ENCODE results near the gene EDN2. TPM values are rescaled to one million over a fixed set of nuclear protein-coding genes. Genes with fewer than 3 reads are reported as not detected.

Gene EDN2
- total and polyA plus RNA-seq, 4 donors, result 0.10 to 0.13 TPM; not detected in 2

DNA sequence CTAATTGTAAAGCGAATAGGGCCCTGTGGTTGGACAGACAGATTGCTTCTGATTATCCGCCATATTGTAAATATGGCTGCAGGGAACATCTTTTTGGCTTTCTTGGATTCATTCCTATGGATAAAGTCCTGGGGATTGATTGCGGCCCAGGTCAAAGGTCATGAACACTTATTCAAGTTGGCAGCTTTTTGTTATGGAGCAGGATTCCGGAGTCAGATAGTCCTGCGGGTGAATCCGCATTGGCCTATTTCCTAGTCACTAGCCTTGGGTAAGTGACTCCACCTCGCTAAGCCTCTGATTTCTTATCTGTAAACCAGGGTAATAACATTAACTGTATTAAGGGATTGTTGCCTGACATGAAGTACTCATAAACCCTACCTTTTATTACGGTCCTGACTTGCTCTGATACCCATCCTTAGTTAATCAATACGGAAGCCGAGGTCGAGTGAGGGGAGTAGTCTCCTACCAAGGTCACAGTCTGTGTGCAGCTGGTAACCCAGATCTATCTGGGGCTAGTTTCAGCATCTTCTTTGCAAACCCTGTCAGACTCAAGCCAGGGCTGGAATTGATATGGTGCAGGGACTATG is 31.7 kb downstream of the EDN2 start:
- WGBS, result 80% methylated on average over 11 of the region's 11 CpGs

GRCh38 chr1:41450747-41451285 is 33.7 kb downstream of the EDN2 start:
- TF ChIP-seq, protein P1, sequence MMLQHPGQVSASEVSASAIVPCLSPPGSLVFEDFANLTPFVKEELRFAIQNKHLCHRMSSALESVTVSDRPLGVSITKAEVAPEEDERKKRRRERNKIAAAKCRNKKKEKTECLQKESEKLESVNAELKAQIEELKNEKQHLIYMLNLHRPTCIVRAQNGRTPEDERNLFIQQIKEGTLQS (IDR thresholded peaks at IDR 0.05), result no peak
- TF ChIP-seq FOXA1 (IDR thresholded peaks at IDR 0.05) (no peak), FOXA2 (IDR thresholded peaks at IDR 0.05) (no peak), SP1 (IDR thresholded peaks at IDR 0.05) (no peak), YY1 (IDR thresholded peaks at IDR 0.05) (no peak), GABPA (IDR thresholded peaks at IDR 0.05 in 1 of 2, conservative IDR thresholded peaks at IDR 0.05 in 1 of 2) (no peak), TAF1 (conservative IDR thresholded peaks at IDR 0.05) (no peak), HNF4G (IDR thresholded peaks at IDR 0.05) (no peak), JUND (IDR thresholded peaks at IDR 0.05) (no peak)
- TF ChIP-seq, protein P2, sequence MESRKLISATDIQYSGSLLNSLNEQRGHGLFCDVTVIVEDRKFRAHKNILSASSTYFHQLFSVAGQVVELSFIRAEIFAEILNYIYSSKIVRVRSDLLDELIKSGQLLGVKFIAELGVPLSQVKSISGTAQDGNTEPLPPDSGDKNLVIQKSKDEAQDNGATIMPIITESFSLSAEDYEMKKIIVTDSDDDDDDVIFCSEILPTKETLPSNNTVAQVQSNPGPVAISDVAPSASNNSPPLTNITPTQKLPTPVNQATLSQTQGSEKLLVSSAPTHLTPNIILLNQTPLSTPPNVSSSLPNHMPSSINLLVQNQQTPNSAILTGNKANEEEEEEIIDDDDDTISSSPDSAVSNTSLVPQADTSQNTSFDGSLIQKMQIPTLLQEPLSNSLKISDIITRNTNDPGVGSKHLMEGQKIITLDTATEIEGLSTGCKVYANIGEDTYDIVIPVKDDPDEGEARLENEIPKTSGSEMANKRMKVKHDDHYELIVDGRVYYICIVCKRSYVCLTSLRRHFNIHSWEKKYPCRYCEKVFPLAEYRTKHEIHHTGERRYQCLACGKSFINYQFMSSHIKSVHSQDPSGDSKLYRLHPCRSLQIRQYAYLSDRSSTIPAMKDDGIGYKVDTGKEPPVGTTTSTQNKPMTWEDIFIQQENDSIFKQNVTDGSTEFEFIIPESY (IDR thresholded peaks at IDR 0.05), result no peak
- 65% methylated on average over 9 of the region's 9 CpGs for WGBS
- Histone ChIP-seq H3K9me3 (ENCODE audit: control insufficient read depth in 4 of 4, low read length in 3 of 4) (no peaks in the 10 kb centered on the region), H3K4me3 (ENCODE audit: low read depth in 1 of 3, low read length in 3 of 3) (no peak overlapping the region), H3K4me1 (ENCODE audit: control insufficient read depth in 4 of 4, insufficient read depth in 4 of 4, low read length in 3 of 4) (no peaks in the 10 kb centered on the region), H3K36me3 (ENCODE audit: control insufficient read depth in 4 of 4, insufficient read depth in 3 of 4, low read depth in 1 of 4, low read length in 3 of 4) (no peaks in the 10 kb centered on the region), H3K27me3 (ENCODE audit: control insufficient read depth in 4 of 4, insufficient read depth in 4 of 4, low read length in 3 of 4) (no peaks in the 10 kb centered on the region), H3K27ac (ENCODE audit: low read depth in 1 of 2, low read length in 2 of 2) (no peak overlapping the region), H3K9ac (ENCODE audit: low read depth in 1 of 2, low read length in 2 of 2) (no peak overlapping the region)
- DNase-seq (ENCODE audit: low spot score), result no peak

More for the DNA sequence above, 31.7 kb downstream of the EDN2 start:
- Histone ChIP-seq H3K9ac (ENCODE audit: low read depth in 1 of 2, low read length in 2 of 2) (no peak overlapping the region), H3K4me3 (ENCODE audit: low read depth in 1 of 3, low read length in 3 of 3) (no peak overlapping the region), H3K9me3 (ENCODE audit: control insufficient read depth in 4 of 4, low read length in 3 of 4) (no peaks in the 10 kb centered on the region), H3K27me3 (ENCODE audit: control insufficient read depth in 4 of 4, insufficient read depth in 4 of 4, low read length in 3 of 4) (no peaks in the 10 kb centered on the region), H3K4me1 (ENCODE audit: control insufficient read depth in 4 of 4, insufficient read depth in 4 of 4, low read length in 3 of 4) (no peaks in the 10 kb centered on the region), H3K36me3 (ENCODE audit: control insufficient read depth in 4 of 4, insufficient read depth in 3 of 4, low read depth in 1 of 4, low read length in 3 of 4) (no peaks in the 10 kb centered on the region), H3K27ac (ENCODE audit: low read depth in 1 of 2, low read length in 2 of 2) (no peak overlapping the region)
- no peak for TF ChIP-seq HNF4G (IDR thresholded peaks at IDR 0.05)
- TF ChIP-seq FOXA1 (IDR thresholded peaks at IDR 0.05), result no peak
- TF ChIP-seq, protein P2 (IDR thresholded peaks at IDR 0.05), result no peak
- TF ChIP-seq EGR1 (IDR thresholded peaks at IDR 0.05; ENCODE audit: low read depth in 2 of 2), result no peak
- TF ChIP-seq HNF4A (conservative IDR thresholded peaks at IDR 0.05), result no peak
- TF ChIP-seq, protein P3, sequence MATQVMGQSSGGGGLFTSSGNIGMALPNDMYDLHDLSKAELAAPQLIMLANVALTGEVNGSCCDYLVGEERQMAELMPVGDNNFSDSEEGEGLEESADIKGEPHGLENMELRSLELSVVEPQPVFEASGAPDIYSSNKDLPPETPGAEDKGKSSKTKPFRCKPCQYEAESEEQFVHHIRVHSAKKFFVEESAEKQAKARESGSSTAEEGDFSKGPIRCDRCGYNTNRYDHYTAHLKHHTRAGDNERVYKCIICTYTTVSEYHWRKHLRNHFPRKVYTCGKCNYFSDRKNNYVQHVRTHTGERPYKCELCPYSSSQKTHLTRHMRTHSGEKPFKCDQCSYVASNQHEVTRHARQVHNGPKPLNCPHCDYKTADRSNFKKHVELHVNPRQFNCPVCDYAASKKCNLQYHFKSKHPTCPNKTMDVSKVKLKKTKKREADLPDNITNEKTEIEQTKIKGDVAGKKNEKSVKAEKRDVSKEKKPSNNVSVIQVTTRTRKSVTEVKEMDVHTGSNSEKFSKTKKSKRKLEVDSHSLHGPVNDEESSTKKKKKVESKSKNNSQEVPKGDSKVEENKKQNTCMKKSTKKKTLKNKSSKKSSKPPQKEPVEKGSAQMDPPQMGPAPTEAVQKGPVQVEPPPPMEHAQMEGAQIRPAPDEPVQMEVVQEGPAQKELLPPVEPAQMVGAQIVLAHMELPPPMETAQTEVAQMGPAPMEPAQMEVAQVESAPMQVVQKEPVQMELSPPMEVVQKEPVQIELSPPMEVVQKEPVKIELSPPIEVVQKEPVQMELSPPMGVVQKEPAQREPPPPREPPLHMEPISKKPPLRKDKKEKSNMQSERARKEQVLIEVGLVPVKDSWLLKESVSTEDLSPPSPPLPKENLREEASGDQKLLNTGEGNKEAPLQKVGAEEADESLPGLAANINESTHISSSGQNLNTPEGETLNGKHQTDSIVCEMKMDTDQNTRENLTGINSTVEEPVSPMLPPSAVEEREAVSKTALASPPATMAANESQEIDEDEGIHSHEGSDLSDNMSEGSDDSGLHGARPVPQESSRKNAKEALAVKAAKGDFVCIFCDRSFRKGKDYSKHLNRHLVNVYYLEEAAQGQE (IDR thresholded peaks at IDR 0.05), result no peak
- no peak for DNase-seq (ENCODE audit: low spot score)

All from liver (tissue), 9 donors.